ENCODE data around the gene TMEM220. TPM values are rescaled to one million over a fixed set of nuclear protein-coding genes. Genes with fewer than 3 reads are reported as not detected.

The TMEM220 gene
- total and polyA plus RNA-seq, 2 experiments from 2014 or later: 3.1 to 7.8 TPM

- TF ChIP-seq ZNF331 (CRISPR knock-in tag; IDR thresholded peaks at IDR 0.05; ENCODE audit: low read depth) (no peak), STAT1 (IDR thresholded peaks at IDR 0.05; ENCODE audit: unreplicated experiment) (no peak), ETS1 (IDR thresholded peaks at IDR 0.05) (no peak), ZNF114 (CRISPR knock-in tag; IDR thresholded peaks at IDR 0.05) (no peak), JUNB (IDR thresholded peaks at IDR 0.05; ENCODE audit: unreplicated experiment) (no peak), EZH2 (IDR thresholded peaks at IDR 0.05; ENCODE audit: low read depth, unreplicated experiment) (no peak), POLR2AphosphoS5 (IDR thresholded peaks at IDR 0.05; ENCODE audit: low read depth) (no peak), EZH2phosphoT487 (IDR thresholded peaks at IDR 0.05; ENCODE audit: unreplicated experiment) (no peak), CTCF (conservative IDR thresholded peaks at IDR 0.05; ENCODE audit: low read depth in 2 of 2) (no peak), CREB1 (CRISPR knock-in tag; IDR thresholded peaks at IDR 0.05; ENCODE audit: low read depth) (no peak), NANOG (IDR thresholded peaks at IDR 0.05; ENCODE audit: borderline replicate concordance) (no peak), ZNF462 (CRISPR knock-in tag; IDR thresholded peaks at IDR 0.05) (no peak)
- no peak overlapping the region for H3K27ac ChIP-seq (ENCODE audit: low read depth)
- H3K27me3 ChIP-seq (ENCODE audit: insufficient read depth): no peaks in the 10 kb centered on the region
- no peaks in the 10 kb centered on the region for H3K9me2 ChIP-seq (ENCODE audit: insufficient read depth)
- peak overlapping the region; percentile 25 for H3K4me3 ChIP-seq
- no peaks in the 10 kb centered on the region for H3K36me3 ChIP-seq (ENCODE audit: insufficient read depth)
- peaks cover 22% of the 10 kb centered on the region for H3K4me1 ChIP-seq (ENCODE audit: insufficient read depth)
- peak overlapping the region; percentile 79 for H3K4me2 ChIP-seq
- H3K27ac Mint-ChIP-seq: peak overlapping the region; percentile 96; the same call in 1 of the 2 replicates
- no peak for DNase-seq (ENCODE audit: low spot score)
- H3K27me3 Mint-ChIP-seq (ENCODE audit: insufficient read depth, low read depth, poor library complexity): peaks cover 13% of the 10 kb centered on the region
- no peaks in the 10 kb centered on the region for H3K79me2 ChIP-seq (replicated peaks; ENCODE audit: insufficient read depth)
- no peaks in the 10 kb centered on the region; the same call in 2 of the 3 replicates for H3K9me3 Mint-ChIP-seq
- no peak overlapping the region; the same call in 1 of the 2 replicates for H2AFZ ChIP-seq
- H3K36me3 Mint-ChIP-seq (ENCODE audit: low read depth): no peaks in the 10 kb centered on the region; the same call in 2 of the 3 replicates
- no peak for ATAC-seq
- H3K4me1 Mint-ChIP-seq: peaks cover 42% of the 10 kb centered on the region
- peaks cover 4% of the 10 kb centered on the region; the same call in 1 of the 2 replicates for H3F3A ChIP-seq (replicated peaks; ENCODE audit: low read depth)
- peak overlapping the region; percentile 79 for H3K4me3 Mint-ChIP-seq
- H4K20me1 ChIP-seq (replicated peaks; ENCODE audit: insufficient read depth): no peaks in the 10 kb centered on the region
Observed at GRCh38 chr17:10756185-10756584, 26.4 kb upstream of the TMEM220 start.

Data from GM23338 (cell line).